ENCODE results near the gene LINS1. TPM values are rescaled to one million over a fixed set of nuclear protein-coding genes. Genes with fewer than 3 reads are reported as not detected.

LINS1 gene
- total and polyA plus RNA-seq, 2 donors (not counting 3 experiments of a cell fraction or from before 2014, with no cell fraction given): 6.9 to 14.7 TPM

GRCh38 chr15:100602823-100603393 lies 924 bp upstream of the LINS1 start:
- Histone ChIP-seq H3K4me1 (ENCODE audit: control insufficient read depth, extremely low read depth, insufficient read depth, low read length) (peaks cover 21% of the 10 kb centered on the region), H2AFZ (ENCODE audit: low read depth, low read length) (peak overlapping the region; percentile 92), H3K27ac (ENCODE audit: insufficient read depth, low read depth, low read length) (peak overlapping the region; percentile 71), H3K4me3 (replicated peaks in 1 of 3; ENCODE audit: insufficient read depth in 1 of 3, low read depth in 1 of 3, low read length in 3 of 3) (peak overlapping the region; percentile 84 to 99 (median 96)), H4K20me1 (replicated peaks; ENCODE audit: control insufficient read depth, extremely low read depth, insufficient read depth, low read length) (no peaks in the 10 kb centered on the region), H3K9me1 (replicated peaks; ENCODE audit: control insufficient read depth, extremely low read depth, insufficient read depth, low read length) (no peaks in the 10 kb centered on the region), H3K36me3 (ENCODE audit: control insufficient read depth in 2 of 2, extremely low read depth in 1 of 2, insufficient read depth in 2 of 2, low read length in 2 of 2) (peaks cover 0 to 2% of the 10 kb centered on the region in 2 experiments), H3K9ac (replicated peaks; ENCODE audit: extremely low read depth, insufficient read depth, low read length) (peak overlapping the region; percentile 93), H3K27me3 (ENCODE audit: control insufficient read depth in 2 of 2, insufficient read depth in 2 of 2, low read length in 2 of 2) (no peaks in the 10 kb centered on the region), H3K4me2 (ENCODE audit: insufficient read depth, low read length) (peak overlapping the region; percentile 90), H3K9me3 (replicated peaks; ENCODE audit: control insufficient read depth, insufficient read depth, low read length) (no peaks in the 10 kb centered on the region), H3K79me2 (ENCODE audit: control insufficient read depth, insufficient read depth, low read length) (peaks cover 72% of the 10 kb centered on the region)
- TF ChIP-seq EZH2 (IDR thresholded peaks at IDR 0.05; ENCODE audit: borderline replicate concordance, low read depth, low read length, severe bottlenecking): no peak
- no peak for TF ChIP-seq MYC (IDR thresholded peaks at IDR 0.05; ENCODE audit: low read depth, low read length)
- no peak for TF ChIP-seq MAX (IDR thresholded peaks at IDR 0.05; ENCODE audit: insufficient read depth, insufficient read length)
- no peak for TF ChIP-seq JUN (IDR thresholded peaks at IDR 0.05; ENCODE audit: borderline replicate concordance, insufficient read depth, insufficient read length, low read depth)
- TF ChIP-seq POLR2A (IDR thresholded peaks at IDR 0.05; ENCODE audit: low read depth, low read length): peak; percentile 29
- TF ChIP-seq POLR2AphosphoS5 (IDR thresholded peaks at IDR 0.05; ENCODE audit: insufficient read depth, low read depth, low read length): no peak
- ChIA-PET CTCF (interaction anchor here (0.7 to 1.7 kb wide), 6 partner anchors 30 to 405 kb away, joined by 3 to 17 read pairs (median 5); no protein-coding TSS in a partner anchor), POLR2A (no interaction called here)
- dilution Hi-C loops (cut with MboI; ENCODE audit: extremely low pct_ligation_motif_present, low sequenced_read_pairs) (no loop called here), intact Hi-C loops (cut with micrococcal nuclease) (loop anchor here (1.0 to 10.0 kb wide), 6 partner anchors 254 to 1040 kb away; partner anchors contain the start of gene CHSY1)
- no TSS peak for BruUV-seq (replicated peaks)
- DNase-seq (ENCODE audit: low read depth, low spot score) (peak; percentile 38), FAIRE-seq (no peak)

- ChIA-PET POLR2A (interaction anchor here (1.1 kb wide), 1 partner anchor 317 kb away, joined by 3 read pairs; no protein-coding TSS in a partner anchor), CTCF (interaction anchor here (0.7 to 1.7 kb wide), 7 partner anchors 13 to 673 kb away, joined by 3 to 17 read pairs (median 4); no protein-coding TSS in a partner anchor)
- H3K4me3 ChIP-seq (replicated peaks in 1 of 3; ENCODE audit: insufficient read depth in 1 of 3, low read depth in 1 of 3, low read length in 3 of 3): peak overlapping the region; percentile 77 to 95 (median 79)
- no peaks in the 10 kb centered on the region for H3K9me1 ChIP-seq (replicated peaks; ENCODE audit: control insufficient read depth, extremely low read depth, insufficient read depth, low read length)
- H3K4me2 ChIP-seq (ENCODE audit: insufficient read depth, low read length): peak overlapping the region; percentile 93
- TF ChIP-seq MYC (IDR thresholded peaks at IDR 0.05; ENCODE audit: low read depth, low read length) (no peak), MAX (IDR thresholded peaks at IDR 0.05; ENCODE audit: insufficient read depth, insufficient read length) (no peak), JUN (IDR thresholded peaks at IDR 0.05; ENCODE audit: borderline replicate concordance, insufficient read depth, insufficient read length, low read depth) (no peak), GATA2 (IDR thresholded peaks at IDR 0.05; ENCODE audit: insufficient read depth, insufficient read length, low read depth, low read length) (no peak)
- H3K36me3 ChIP-seq (ENCODE audit: control insufficient read depth in 2 of 2, extremely low read depth in 1 of 2, insufficient read depth in 2 of 2, low read length in 2 of 2): peaks cover 0 to 2% of the 10 kb centered on the region in 2 experiments
- H3K9me3 ChIP-seq (replicated peaks; ENCODE audit: control insufficient read depth, insufficient read depth, low read length): no peaks in the 10 kb centered on the region
- intact Hi-C loops (cut with micrococcal nuclease) (loop anchor here (1.0 to 10.0 kb wide), 6 partner anchors 252 to 1041 kb away; partner anchors contain the start of gene CHSY1), dilution Hi-C loops (cut with MboI; ENCODE audit: extremely low pct_ligation_motif_present, low sequenced_read_pairs) (no loop called here)
- H3K27ac ChIP-seq (ENCODE audit: insufficient read depth, low read depth, low read length): peak overlapping the region; percentile 49
- H3K27me3 ChIP-seq (ENCODE audit: control insufficient read depth in 2 of 2, insufficient read depth in 2 of 2, low read length in 2 of 2): no peaks in the 10 kb centered on the region
- peak overlapping the region; percentile 91 for H3K9ac ChIP-seq (replicated peaks; ENCODE audit: extremely low read depth, insufficient read depth, low read length)
- BruUV-seq (replicated peaks): TSS peak; percentile 61
- FAIRE-seq (no peak), DNase-seq (ENCODE audit: low read depth, low spot score) (no peak)
- peak overlapping the region; percentile 85 for H2AFZ ChIP-seq (ENCODE audit: low read depth, low read length)
- peaks cover 74% of the 10 kb centered on the region for H3K79me2 ChIP-seq (ENCODE audit: control insufficient read depth, insufficient read depth, low read length)
- H4K20me1 ChIP-seq (replicated peaks; ENCODE audit: control insufficient read depth, extremely low read depth, insufficient read depth, low read length): no peaks in the 10 kb centered on the region
- H3K4me1 ChIP-seq (ENCODE audit: control insufficient read depth, extremely low read depth, insufficient read depth, low read length): peaks cover 21% of the 10 kb centered on the region
Observed at GRCh38 chr15:100601617-100602063, 344 bp downstream of the LINS1 start.

All from endothelial cell of umbilical vein (primary cell).